GM12878 (cell line): ENCODE results near the gene LRP3. TPM values are rescaled to one million over a fixed set of nuclear protein-coding genes. Genes with fewer than 3 reads are reported as not detected.

Experiments used
- ATAC-seq: fragments of 200-7000 bp; cut with Tn5 transposase; 3 replicates; pipeline ENCODE4 v1.9.1; 2020; ENCODE audit warnings: mild to moderate bottlenecking, moderate library complexity
- BruUV-seq: library from RNA; stranded (reverse); fragments of 400-500 nt; replicated peaks from 2 replicates; lab custom pipeline; 2021; lab: Mats Ljungman, UMichigan
- CTCF ChIA-PET: fragments of 300-600 bp; sonication (Branson Sonifier 250); formaldehyde crosslinking; extraction: SDS; loops from one replicate; lab custom pipeline; 2021; ENCODE audit warnings: inconsistent platforms; lab: Yijun Ruan, JAX
- POLR2A ChIA-PET: fragments of 350-600 bp; formaldehyde crosslinking; extraction: SDS; loops from one replicate; lab custom pipeline; 2021; ENCODE audit warnings: inconsistent platforms; lab: Charles Lee
- RAD21 ChIA-PET: fragments of 300-600 bp; sonication (Branson Sonifier 250); formaldehyde crosslinking; loops from one replicate; lab custom pipeline; 2023; ENCODE audit warnings: antibody characterized with exemption; ENCODE audit not compliant: unreplicated experiment; lab: Charles Lee
- SMC1A ChIA-PET: fragments of 300-600 bp; sonication (Branson Sonifier 250); formaldehyde crosslinking; loops from one replicate; lab custom pipeline; 2023; ENCODE audit not compliant: unreplicated experiment, uncharacterized antibody; lab: Charles Lee
- DNase-seq: peaks from one replicate; pipeline ENCODE4 v3.0.0-alpha.2; 2011; ENCODE audit warnings: low read depth, low spot score
- FAIRE-seq: peaks from 3 replicates; lab custom pipeline; 2011; peaks lifted over from hg19 to GRCh38; lab: Jason Lieb, UNC
- H2AFZ ChIP-seq: 2 replicates; pipeline ENCODE4 v1.6.0; 2011; ENCODE audit warnings: low read depth, low read length, control low read depth; ENCODE audit not compliant: control insufficient read depth
- H3K27ac ChIP-seq: 2 replicates; pipeline ENCODE4 v1.5.1; 2011; ENCODE audit warnings: control low read depth; ENCODE audit not compliant: control insufficient read depth, insufficient read depth
- H3K27me3 ChIP-seq, 2 experiments: replicated peaks in 1 of 2; 2 replicates each; pipeline versions ENCODE4 v1.6.0 to v1.6.1; 2011; ENCODE audit warnings: low read length in 1 of 2; ENCODE audit not compliant: control insufficient read depth in 2 of 2, insufficient read depth in 2 of 2
- H3K36me3 ChIP-seq, 2 experiments: 2 replicates each; pipeline ENCODE4 v1.5.1; 2011; ENCODE audit warnings: low read length in 1 of 2; ENCODE audit not compliant: control insufficient read depth in 2 of 2, insufficient read depth in 2 of 2
- H3K4me1 ChIP-seq: 2 replicates; pipeline ENCODE4 v1.6.1; 2011; ENCODE audit warnings: mild to moderate bottlenecking, low read length, moderate library complexity, mixed read lengths; ENCODE audit not compliant: control insufficient read depth, insufficient read depth
- H3K4me2 ChIP-seq: 2 replicates; pipeline ENCODE4 v1.6.0; 2011; ENCODE audit warnings: control low read depth; ENCODE audit not compliant: control insufficient read depth, insufficient read depth
- H3K4me3 ChIP-seq: fragments of 200-600 bp; sonication (generic); 2 replicates; pipeline ENCODE4 v1.5.1; 2016
- H3K79me2 ChIP-seq: 2 replicates; pipeline ENCODE4 v1.6.0; 2011; ENCODE audit warnings: low read length; ENCODE audit not compliant: control insufficient read depth, insufficient read depth
- H3K9ac ChIP-seq: 2 replicates; pipeline ENCODE4 v1.8.0; 2011; ENCODE audit warnings: low read length, control low read depth, mixed read lengths; ENCODE audit not compliant: control insufficient read depth, insufficient read depth
- H3K9me3 ChIP-seq: replicated peaks from 3 replicates; pipeline ENCODE4 v1.5.1; 2011; ENCODE audit warnings: mild to moderate bottlenecking, low read length; ENCODE audit not compliant: control insufficient read depth, insufficient read depth
- H4K20me1 ChIP-seq: 2 replicates; pipeline ENCODE4 v1.6.0; 2011; ENCODE audit not compliant: control insufficient read depth, insufficient read depth
- CHD4 ChIP-seq: fragments of 200-600 bp; sonication (generic); IDR thresholded peaks from 2 replicates; pipeline ENCODE4 v1.6.1; 2016; ENCODE audit warnings: mild to moderate bottlenecking
- ELK1 ChIP-seq: IDR thresholded peaks from 2 replicates; pipeline ENCODE4 v1.6.1; 2012; ENCODE audit warnings: low read depth, low read length, improper control_type of control experiment
- FOXM1 ChIP-seq: IDR thresholded peaks from 2 replicates; pipeline ENCODE4 v1.6.1; 2012; ENCODE audit warnings: low read depth, mild to moderate bottlenecking, inconsistent platforms, low read length, moderate library complexity
- JUNB ChIP-seq: IDR thresholded peaks from 2 replicates; pipeline ENCODE4 v1.6.1; 2016; ENCODE audit warnings: antibody characterized with exemption, mild to moderate bottlenecking
- MLLT1 ChIP-seq: fragments of 450-650 bp; IDR thresholded peaks from 2 replicates; pipeline ENCODE4 v1.6.1; 2016; ENCODE audit warnings: mild to moderate bottlenecking
- POU2F2 ChIP-seq: IDR thresholded peaks from 3 replicates; pipeline ENCODE4 v1.6.1; 2011; ENCODE audit warnings: low read depth, mild to moderate bottlenecking, low read length, borderline replicate concordance
- RCOR1 ChIP-seq: conservative IDR thresholded peaks from 2 replicates; pipeline ENCODE4 v1.6.1; 2012; ENCODE audit warnings: low read depth, low read length, improper control_type of control experiment
- SMC3 ChIP-seq: IDR thresholded peaks from 2 replicates; pipeline ENCODE4 v1.6.1; 2011; ENCODE audit warnings: low read length, improper control_type of control experiment, borderline replicate concordance
- USF1 ChIP-seq: IDR thresholded peaks from 2 replicates; pipeline ENCODE4 v1.6.1; 2011; ENCODE audit warnings: borderline replicate concordance, low read depth, mild to moderate bottlenecking, moderate library complexity, mixed read lengths, low read length; ENCODE audit not compliant: insufficient read depth; ENCODE audit errors: extremely low read length
- ZNF687 ChIP-seq: fragments of 450-650 bp; IDR thresholded peaks from 2 replicates; pipeline ENCODE4 v1.6.1; 2017; ENCODE audit warnings: mild to moderate bottlenecking, moderate library complexity
- WGBS: methylation state at CpG from one replicate; pipeline ENCODE4 v1.1.6; 2016; ENCODE audit warnings: low lambda C conversion rate; ENCODE audit not compliant: insufficient replicate concordance, insufficient coverage; ENCODE audit errors: missing lambda C conversion rate; 5-methylcytosine and 5-hydroxymethylcytosine counted together
- in situ Hi-C: fragments of 300-500 bp; cut with MboI; formaldehyde crosslinking; loops from 9 replicates; pipeline ENCODE4 v1.14.3; 2018; ENCODE audit warnings: mixed read lengths
- intact Hi-C: fragments of 100-400 bp; cut with micrococcal nuclease; formaldehyde crosslinking; loops from one replicate; pipeline ENCODE4 v1.14.2; 2022; ENCODE audit not compliant: unreplicated experiment
- polyA plus RNA-seq, 11 experiments: library from polyadenylated mRNA; depleted of rRNA in 4 of 11; unstranded in 6 of 11; stranded (reverse) in 5 of 11; fragments of >200 nt; fragmentation: Nextera tagmentation in 4 of 11; fragmentation: Illumina TruSeq in 1 of 11; extraction: Ambion mirVana in 4 of 11; extraction: Trizol in 1 of 11; gene quantifications; 1 replicate in 1 of 11; 2 replicates in 10 of 11; pipeline versions ENCODE4 v1.2.1 to v1.2.3, GENCODE V29; 2011 to 2016; ENCODE audit warnings: inconsistent platforms in 2 of 11, missing spikeins in 2 of 11, low read depth in 1 of 11
- total RNA-seq, 4 experiments: library from RNA; depleted of rRNA in 3 of 4; stranded (reverse); fragments of >200 nt in 3 of 4; fragmentation: Illumina TruSeq in 1 of 4; extraction: Trizol in 1 of 4; gene quantifications; 2 replicates each; pipeline versions ENCODE4 v1.2.1 to v1.2.3, GENCODE V29; 2013 to 2021
- TF ChIP-seq, protein P1 (sequence below): fragments of 450-650 bp; formaldehyde crosslinking; IDR thresholded peaks from 2 replicates; pipeline ENCODE4 v1.4.0; 2020; ENCODE audit warnings: mild to moderate bottlenecking, moderate library complexity

Gene LRP3
- total and polyA plus RNA-seq, 10 of the 15 experiments (the other 5 are each of a cell fraction or from before 2014, with no cell fraction given) = 0.12 to 3.2 (median 0.64) TPM; not detected in 2

DNA sequence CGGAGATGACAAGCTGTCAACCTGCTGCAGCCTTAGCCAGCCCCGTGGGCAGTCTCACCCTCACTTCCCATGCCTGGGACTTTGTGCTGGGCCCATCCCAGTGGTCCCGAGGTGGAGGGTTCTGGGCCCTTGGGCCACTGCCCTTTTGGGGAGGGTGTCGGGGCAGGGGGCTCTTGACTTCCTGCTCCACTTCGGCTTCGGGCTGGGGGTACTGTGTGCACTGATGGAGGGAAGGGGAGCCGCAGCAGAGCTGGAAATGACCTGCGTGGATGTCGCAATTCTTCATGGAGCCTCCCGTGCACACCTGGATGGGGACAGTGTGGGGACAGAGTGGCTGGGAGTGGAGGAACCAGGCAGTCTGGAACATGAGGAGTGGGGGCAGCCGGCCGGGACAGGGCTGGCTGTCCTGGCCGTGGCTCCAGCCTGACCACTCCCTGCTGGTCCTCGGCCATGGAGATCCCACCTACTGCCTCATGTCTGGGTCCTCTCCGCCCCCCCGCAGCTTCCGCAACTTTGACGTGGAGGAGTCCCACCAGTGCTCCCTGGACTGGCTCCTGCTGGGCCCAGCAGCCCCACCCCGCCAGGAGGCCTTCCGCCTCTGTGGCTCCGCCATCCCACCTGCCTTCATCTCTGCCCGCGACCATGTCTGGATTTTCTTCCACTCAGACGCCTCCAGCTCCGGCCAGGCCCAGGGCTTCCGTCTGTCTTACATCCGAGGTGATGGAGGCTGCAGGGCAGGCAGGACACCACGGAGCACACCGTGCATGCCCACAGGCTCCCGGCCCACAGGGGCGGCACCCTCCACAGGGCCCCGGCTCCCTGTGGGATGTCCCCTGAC lies 10.2 kb downstream of the LRP3 start:
- DNase-seq (no peak), FAIRE-seq (no peak), ATAC-seq (no peak)
- H3K9ac ChIP-seq = no peak overlapping the region
- H3K4me1 ChIP-seq = no peaks in the 10 kb centered on the region
- H3K36me3 ChIP-seq = no peaks in the 10 kb centered on the region
- H3K27me3 ChIP-seq = no peaks in the 10 kb centered on the region
- H3K4me2 ChIP-seq = no peak overlapping the region
- intact Hi-C loops = no loop called here
- BruUV-seq = no TSS peak
- ChIA-PET CTCF (no interaction called here), RAD21 (no interaction called here), SMC1A (interaction anchor here (0.6 kb wide), 1 partner anchor 896 kb away, joined by 3 read pairs; no protein-coding TSS in a partner anchor), POLR2A (no interaction called here)
- H2AFZ ChIP-seq = no peak overlapping the region
- H3K9me3 ChIP-seq = no peaks in the 10 kb centered on the region
- H3K27ac ChIP-seq = no peak overlapping the region
- 47% methylated on average over 32 of the region's 32 CpGs for WGBS
- no peaks in the 10 kb centered on the region for H3K79me2 ChIP-seq
- no peak overlapping the region for H3K4me3 ChIP-seq
- in situ Hi-C loops = no loop called here
- no peak for TF ChIP-seq SMC3
- TF ChIP-seq, protein P1, sequence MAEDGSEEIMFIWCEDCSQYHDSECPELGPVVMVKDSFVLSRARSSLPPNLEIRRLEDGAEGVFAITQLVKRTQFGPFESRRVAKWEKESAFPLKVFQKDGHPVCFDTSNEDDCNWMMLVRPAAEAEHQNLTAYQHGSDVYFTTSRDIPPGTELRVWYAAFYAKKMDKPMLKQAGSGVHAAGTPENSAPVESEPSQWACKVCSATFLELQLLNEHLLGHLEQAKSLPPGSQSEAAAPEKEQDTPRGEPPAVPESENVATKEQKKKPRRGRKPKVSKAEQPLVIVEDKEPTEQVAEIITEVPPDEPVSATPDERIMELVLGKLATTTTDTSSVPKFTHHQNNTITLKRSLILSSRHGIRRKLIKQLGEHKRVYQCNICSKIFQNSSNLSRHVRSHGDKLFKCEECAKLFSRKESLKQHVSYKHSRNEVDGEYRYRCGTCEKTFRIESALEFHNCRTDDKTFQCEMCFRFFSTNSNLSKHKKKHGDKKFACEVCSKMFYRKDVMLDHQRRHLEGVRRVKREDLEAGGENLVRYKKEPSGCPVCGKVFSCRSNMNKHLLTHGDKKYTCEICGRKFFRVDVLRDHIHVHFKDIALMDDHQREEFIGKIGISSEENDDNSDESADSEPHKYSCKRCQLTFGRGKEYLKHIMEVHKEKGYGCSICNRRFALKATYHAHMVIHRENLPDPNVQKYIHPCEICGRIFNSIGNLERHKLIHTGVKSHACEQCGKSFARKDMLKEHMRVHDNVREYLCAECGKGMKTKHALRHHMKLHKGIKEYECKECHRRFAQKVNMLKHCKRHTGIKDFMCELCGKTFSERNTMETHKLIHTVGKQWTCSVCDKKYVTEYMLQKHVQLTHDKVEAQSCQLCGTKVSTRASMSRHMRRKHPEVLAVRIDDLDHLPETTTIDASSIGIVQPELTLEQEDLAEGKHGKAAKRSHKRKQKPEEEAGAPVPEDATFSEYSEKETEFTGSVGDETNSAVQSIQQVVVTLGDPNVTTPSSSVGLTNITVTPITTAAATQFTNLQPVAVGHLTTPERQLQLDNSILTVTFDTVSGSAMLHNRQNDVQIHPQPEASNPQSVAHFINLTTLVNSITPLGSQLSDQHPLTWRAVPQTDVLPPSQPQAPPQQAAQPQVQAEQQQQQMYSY = no peak
- no peak for TF ChIP-seq ZNF687
- no peak for TF ChIP-seq FOXM1
- no peak for TF ChIP-seq POU2F2
- no peak for TF ChIP-seq RCOR1
- TF ChIP-seq CHD4 = no peak
- TF ChIP-seq USF1 = no peak
- no peak for TF ChIP-seq ELK1
- no peak for TF ChIP-seq JUNB
- TF ChIP-seq MLLT1 = no peak
- H4K20me1 ChIP-seq = no peaks in the 10 kb centered on the region
